ENCODE data around the gene FBXO21. TPM values are rescaled to one million over a fixed set of nuclear protein-coding genes. Genes with fewer than 3 reads are reported as not detected.
A peak's percentile ranks its signal among the peaks of the same experiment; 100 is the strongest.

FBXO21 gene
- polyA plus RNA-seq, 3 donors, result 7.7 to 19.1 (median 17.2) TPM

GRCh38 chr12:117145597-117146154, 44.6 kb downstream of the FBXO21 start:
- intact Hi-C loops (cut with micrococcal nuclease), result no loop called here

GRCh38 chr12:117144599-117144998, 45.7 kb downstream of the FBXO21 start:
- Mint-ChIP-seq H3K27me3 (ENCODE audit: low read depth in 3 of 3) (peaks cover 0 to 3% (median 3%) of the 10 kb centered on the region in 3 donors), H3K27ac (no peak overlapping the region), H3K4me1 (peaks cover 7% of the 10 kb centered on the region), H3K4me3 (no peak overlapping the region), H3K36me3 (peaks cover 44 to 49% of the 10 kb centered on the region in 2 donors), H3K9me3 (no peaks in the 10 kb centered on the region)
- Histone ChIP-seq H4K20me1 (ENCODE audit: insufficient read depth, low read length) (no peaks in the 10 kb centered on the region), H2AFZ (ENCODE audit: insufficient read depth, low read depth, low read length, poor library complexity, severe bottlenecking) (no peak overlapping the region), H3K4me3 (replicated peaks in 1 of 3; ENCODE audit: low read depth in 2 of 3, low read length in 3 of 3) (no peak overlapping the region), H3K79me2 (ENCODE audit: insufficient read depth, low read length) (no peaks in the 10 kb centered on the region), H3K4me1 (ENCODE audit: control insufficient read depth in 1 of 2, insufficient read depth in 2 of 2, low read length in 2 of 2) (no peaks in the 10 kb centered on the region), H3K27me3 (ENCODE audit: control insufficient read depth in 2 of 2, insufficient read depth in 2 of 2, low read length in 2 of 2) (no peaks in the 10 kb centered on the region), H3K9ac (ENCODE audit: insufficient read depth, low read length, poor library complexity, severe bottlenecking) (no peak overlapping the region), H3K27ac (ENCODE audit: low read depth in 1 of 2, low read length in 2 of 2) (no peak overlapping the region), H3K36me3 (replicated peaks in 1 of 2; ENCODE audit: control insufficient read depth in 1 of 2, insufficient read depth in 2 of 2, low read length in 2 of 2) (peaks cover 16 to 51% of the 10 kb centered on the region in 2 donors), H3K4me2 (replicated peaks; ENCODE audit: extremely low read depth, low read length, poor library complexity, severe bottlenecking) (no peak overlapping the region), H3K9me3 (replicated peaks in 1 of 2; ENCODE audit: control insufficient read depth in 1 of 2, insufficient read depth in 1 of 2, low read length in 2 of 2) (no peaks in the 10 kb centered on the region)
- intact Hi-C loops (cut with micrococcal nuclease), result no loop called here
- WGBS (ENCODE audit: insufficient coverage), result 98% methylated on average over 11 of the region's 15 CpGs
- no peak for DNase-seq
- no peak for TF ChIP-seq CTCF (IDR thresholded peaks at IDR 0.05)

More at GRCh38 chr12:117145597-117146154, 44.6 kb downstream of the FBXO21 start:
- no peaks in the 10 kb centered on the region for H3K4me1 ChIP-seq (ENCODE audit: control insufficient read depth in 1 of 2, insufficient read depth in 2 of 2, low read length in 2 of 2)
- DNase-seq, result no peak
- H3K27ac ChIP-seq (ENCODE audit: low read depth in 1 of 2, low read length in 2 of 2), result no peak overlapping the region
- peaks cover 54 to 59% of the 10 kb centered on the region in 2 donors for H3K36me3 Mint-ChIP-seq
- no peak overlapping the region for H3K4me2 ChIP-seq (replicated peaks; ENCODE audit: extremely low read depth, low read length, poor library complexity, severe bottlenecking)
- no peak overlapping the region for H3K9ac ChIP-seq (ENCODE audit: insufficient read depth, low read length, poor library complexity, severe bottlenecking)
- TF ChIP-seq CTCF (IDR thresholded peaks at IDR 0.05), result no peak
- no peaks in the 10 kb centered on the region for H3K9me3 Mint-ChIP-seq
- peaks cover 5% of the 10 kb centered on the region for H3K4me1 Mint-ChIP-seq
- H3K27ac Mint-ChIP-seq, result peak overlapping the region in 1 of 7 donors; percentile 11
- no peaks in the 10 kb centered on the region for H3K9me3 ChIP-seq (replicated peaks in 1 of 2; ENCODE audit: control insufficient read depth in 1 of 2, insufficient read depth in 1 of 2, low read length in 2 of 2)
- H3K79me2 ChIP-seq (ENCODE audit: insufficient read depth, low read length), result no peaks in the 10 kb centered on the region
- H3K36me3 ChIP-seq (replicated peaks in 1 of 2; ENCODE audit: control insufficient read depth in 1 of 2, insufficient read depth in 2 of 2, low read length in 2 of 2), result peaks cover 18 to 61% of the 10 kb centered on the region in 2 donors
- H4K20me1 ChIP-seq (ENCODE audit: insufficient read depth, low read length), result no peaks in the 10 kb centered on the region
- no peak overlapping the region for H3K4me3 Mint-ChIP-seq
- no peak overlapping the region for H2AFZ ChIP-seq (ENCODE audit: insufficient read depth, low read depth, low read length, poor library complexity, severe bottlenecking)
- H3K27me3 Mint-ChIP-seq (ENCODE audit: low read depth in 3 of 3), result peaks cover 0 to 2% (median 0%) of the 10 kb centered on the region in 3 donors
- no peak overlapping the region for H3K4me3 ChIP-seq (replicated peaks in 1 of 3; ENCODE audit: low read depth in 2 of 3, low read length in 3 of 3)
- 97% methylated on average over 8 of the region's 13 CpGs for WGBS (ENCODE audit: insufficient coverage)
- H3K27me3 ChIP-seq (ENCODE audit: control insufficient read depth in 2 of 2, insufficient read depth in 2 of 2, low read length in 2 of 2), result no peaks in the 10 kb centered on the region
